DLD1 (cell line): ENCODE data around the gene TSHZ2.

ENCODE experiments used
- in situ Hi-C: cut with HindIII; loops from 2 replicates; pipeline ENCODE4 v1.10.0; 2017; ENCODE audit warnings: low sequenced_read_pairs

TSHZ2 gene

DNA sequence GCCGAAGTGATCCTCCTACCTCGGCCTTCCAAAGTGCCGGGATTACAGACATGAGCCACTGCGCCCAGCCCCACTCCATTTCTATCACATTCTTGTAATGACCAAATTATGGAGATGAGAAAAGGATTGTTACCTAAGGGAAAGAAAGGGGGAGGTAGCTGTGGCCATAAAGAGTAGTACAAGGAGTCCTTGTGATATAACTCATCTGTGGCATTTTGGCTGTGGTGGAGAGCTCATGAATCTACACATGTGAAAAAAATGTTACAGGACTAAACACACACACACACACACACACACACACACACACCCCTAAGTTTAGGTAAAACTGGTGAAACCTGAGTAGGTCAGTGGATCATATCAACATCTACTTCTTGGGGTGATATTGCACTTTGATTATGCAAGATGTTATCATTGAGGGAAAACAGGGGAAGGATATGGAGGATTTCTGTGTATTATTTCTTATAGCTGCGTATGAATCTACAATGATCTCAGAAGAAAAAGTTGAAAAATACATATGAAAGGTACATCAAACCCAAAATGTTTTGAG, 251.5 kb downstream of the TSHZ2 start:
- in situ Hi-C loops: no loop called here

DNA sequence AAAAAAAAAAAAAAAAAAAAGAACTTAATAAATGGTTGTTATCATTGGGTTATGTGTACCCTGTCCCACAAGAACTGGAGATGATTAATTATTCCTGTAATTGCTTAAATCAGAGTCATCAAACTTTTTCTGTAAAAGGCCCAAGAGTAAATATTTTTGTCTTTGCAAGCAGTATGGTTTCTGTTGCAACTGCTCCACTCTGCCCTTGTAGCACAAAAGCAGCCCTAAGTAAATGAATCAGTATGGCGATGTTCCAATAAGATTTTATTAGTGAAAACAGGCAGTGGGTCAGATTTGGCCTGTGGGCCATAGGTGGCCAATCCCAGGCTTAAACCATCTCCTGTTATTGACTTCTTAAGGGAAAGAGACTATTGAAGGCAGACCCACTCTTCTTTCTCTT, 252.7 kb downstream of the TSHZ2 start:
- in situ Hi-C loops: no loop called here

DNA sequence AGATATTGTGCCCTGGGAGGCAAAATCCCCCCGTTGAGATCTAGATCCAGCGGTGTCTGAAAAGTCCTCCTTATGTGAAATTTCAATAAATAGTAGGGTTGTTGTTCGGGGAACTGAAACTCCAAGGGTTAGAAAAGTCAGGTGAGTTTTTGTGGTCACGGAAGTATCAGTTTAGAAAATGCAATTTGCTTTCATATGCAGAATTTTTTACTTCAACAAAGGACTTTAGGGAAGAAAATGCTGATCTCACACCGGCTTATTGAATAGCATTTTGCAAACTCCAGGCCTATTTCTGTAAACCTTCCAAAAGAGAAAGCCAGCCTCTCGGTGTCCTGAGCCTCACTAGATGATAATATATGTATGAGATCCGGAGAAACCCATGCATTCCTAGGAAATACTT, 254.7 kb downstream of the TSHZ2 start:
- in situ Hi-C loops: no loop called here

DNA sequence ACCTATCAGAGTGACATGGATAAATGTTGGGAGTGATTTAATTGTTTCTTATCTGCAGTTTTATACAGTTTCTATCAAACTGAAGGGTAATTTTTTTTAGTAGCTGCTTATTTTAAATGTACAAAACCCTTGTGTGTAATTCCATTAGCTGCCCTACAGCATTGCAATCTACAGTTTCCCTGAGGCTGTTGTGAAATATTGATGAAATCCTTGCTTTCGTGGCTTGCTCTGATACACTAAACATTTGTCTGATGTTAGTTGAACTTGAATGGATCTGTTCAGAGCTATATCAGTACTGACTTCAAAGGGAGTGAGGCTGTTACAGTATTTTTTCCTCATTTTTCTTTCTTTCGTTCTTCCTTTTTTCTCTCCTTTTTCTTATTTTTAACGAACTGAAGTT, 255.4 kb downstream of the TSHZ2 start:
- in situ Hi-C loops: no loop called here

DNA sequence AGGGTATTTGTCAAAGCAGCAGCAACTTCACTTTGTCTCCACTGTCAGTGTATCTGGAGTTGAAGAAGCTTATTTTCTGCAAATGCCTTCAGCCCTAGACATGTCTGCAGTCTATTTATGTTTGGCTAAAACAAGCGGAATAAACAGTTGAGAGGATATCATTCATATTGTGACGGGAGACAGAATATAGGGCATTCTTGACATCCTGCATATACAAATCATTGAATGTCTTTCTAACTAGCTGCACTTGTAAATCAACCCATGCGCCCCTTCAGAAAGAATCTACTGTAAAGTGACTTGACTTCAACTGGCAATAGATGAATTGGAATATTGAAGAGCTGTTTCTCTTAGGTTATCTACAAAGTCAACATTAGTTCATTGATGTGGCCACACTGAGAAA, 258.9 kb downstream of the TSHZ2 start:
- in situ Hi-C loops: no loop called here

DNA sequence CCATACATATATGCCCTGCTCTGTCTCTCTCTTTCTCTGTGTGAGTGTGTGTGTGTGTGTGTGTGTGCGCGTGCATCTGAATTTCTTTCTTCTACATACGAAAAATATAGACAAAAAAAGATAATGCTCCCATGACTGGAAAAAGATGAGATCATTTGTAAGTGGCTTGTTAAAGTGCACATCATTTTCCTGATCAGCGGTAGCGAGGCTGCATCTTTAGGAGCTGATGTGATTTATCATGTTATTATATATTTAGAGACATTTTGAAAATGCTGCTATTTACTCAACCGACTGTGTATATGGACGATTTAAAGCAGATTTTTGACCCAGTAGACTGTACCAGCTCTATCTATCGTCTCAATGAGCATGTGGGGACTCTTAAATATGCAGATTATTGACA, 265.3 kb downstream of the TSHZ2 start:
- in situ Hi-C loops: no loop called here

DNA sequence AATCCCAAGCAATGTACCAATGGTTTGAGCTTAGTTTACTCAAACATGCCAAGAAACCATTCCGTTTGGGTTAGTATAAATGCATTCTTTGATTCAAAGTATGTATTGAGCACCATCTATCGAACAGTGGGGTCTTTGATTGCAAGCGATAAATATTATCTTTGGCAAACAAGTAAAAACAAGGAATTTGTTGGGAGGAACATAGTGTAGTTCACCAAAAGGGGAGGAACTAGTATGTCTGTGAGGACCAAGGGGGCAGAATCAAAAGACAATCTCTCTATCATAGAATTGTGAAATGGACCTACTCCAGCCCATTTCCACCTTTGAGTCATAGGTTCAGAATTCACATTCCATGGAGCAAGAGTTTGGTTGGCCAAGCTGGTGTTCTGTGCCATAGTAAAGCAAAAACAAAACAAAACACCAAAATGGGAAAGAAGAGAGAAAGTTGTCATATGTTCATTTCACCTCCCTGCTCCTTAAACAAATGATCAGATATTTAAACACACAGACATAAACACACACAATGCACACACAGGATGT, 266.0 kb downstream of the TSHZ2 start:
- in situ Hi-C loops: no loop called here

DNA sequence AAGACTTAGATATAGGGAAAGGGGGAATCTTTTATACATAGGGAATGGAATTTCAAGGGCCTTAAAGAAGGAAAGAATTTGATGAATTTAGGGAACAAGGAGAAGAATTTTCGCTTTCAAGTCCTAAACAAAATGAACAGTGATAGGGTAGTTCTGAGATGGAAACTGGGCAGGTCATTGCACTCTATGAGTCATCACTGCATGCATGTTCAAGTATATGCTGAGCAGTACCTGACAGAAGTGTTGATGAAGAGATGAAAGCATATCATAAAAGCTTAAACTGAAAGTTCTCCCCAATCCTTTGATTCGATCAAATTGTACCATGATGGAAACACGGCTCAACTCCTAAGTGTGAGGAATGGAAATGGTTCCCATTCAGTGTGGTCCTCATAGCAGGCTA, 271.0 kb downstream of the TSHZ2 start:
- in situ Hi-C loops: no loop called here

DNA sequence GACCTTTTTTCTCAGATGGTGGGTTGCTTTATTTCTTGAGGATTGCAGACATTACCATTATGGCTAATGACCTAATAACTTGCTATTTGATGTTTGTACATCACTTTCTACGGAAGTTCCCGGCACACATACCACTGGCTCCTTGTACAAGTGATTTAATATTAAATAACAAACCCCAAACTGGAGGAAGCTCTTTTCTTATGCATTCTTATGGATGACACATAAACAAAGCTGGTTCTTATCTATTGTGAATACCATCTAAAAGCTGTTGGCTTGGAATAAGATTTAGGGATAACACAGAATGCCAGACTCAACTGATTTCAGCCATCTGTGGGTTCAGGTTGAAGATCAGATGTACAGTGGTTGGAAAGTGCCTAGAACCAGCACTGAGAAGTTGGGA, 272.6 kb downstream of the TSHZ2 start:
- in situ Hi-C loops: no loop called here

DNA sequence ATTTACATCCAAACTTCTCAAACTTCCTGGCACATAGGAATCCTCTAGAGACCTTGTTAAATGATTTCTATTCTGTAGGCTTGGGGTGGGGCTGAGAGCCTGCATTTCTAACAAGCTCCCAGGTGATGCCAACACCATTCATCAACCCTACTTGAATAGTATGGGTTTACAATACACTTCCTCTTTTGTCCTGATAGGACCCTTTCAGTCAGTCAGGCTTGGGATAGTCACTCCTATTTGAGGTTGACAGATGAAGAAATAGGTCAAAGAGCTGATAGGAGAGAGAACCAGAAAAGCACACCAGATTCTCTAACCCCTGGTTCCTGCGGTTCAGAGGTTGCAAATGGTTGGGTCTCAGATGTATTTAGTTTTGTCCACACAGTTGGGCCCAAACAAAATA, 273.4 kb downstream of the TSHZ2 start:
- in situ Hi-C loops: no loop called here

DNA sequence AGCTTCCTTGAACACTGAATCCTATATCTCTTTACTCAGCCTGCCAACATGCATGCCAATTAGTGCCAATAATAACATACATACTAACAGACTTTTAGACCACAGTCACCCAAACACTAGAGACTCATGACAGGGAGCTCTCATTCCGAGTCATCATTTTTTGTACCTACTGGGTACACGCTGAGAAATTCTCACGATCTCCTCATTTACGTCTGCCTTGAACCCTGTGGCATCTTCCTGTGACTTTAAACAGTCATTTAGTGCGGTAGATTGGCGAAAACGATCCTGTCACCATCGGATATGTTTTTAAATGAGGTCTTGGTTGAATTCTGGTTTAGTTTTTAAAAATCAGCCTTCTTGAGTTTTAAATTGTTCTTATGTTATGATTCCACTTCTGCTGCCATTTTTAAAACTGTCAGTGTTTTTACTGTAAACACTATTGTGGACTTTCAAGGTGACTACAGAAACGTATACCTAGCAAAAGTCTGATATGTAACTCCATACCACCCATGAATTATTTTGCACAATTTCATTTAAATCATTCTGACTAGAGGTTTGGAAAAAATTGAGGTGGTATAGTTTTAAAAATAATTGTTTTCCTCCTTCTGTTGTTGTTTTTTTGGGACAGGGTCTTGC, 275.4 kb downstream of the TSHZ2 start:
- in situ Hi-C loops: no loop called here

DNA sequence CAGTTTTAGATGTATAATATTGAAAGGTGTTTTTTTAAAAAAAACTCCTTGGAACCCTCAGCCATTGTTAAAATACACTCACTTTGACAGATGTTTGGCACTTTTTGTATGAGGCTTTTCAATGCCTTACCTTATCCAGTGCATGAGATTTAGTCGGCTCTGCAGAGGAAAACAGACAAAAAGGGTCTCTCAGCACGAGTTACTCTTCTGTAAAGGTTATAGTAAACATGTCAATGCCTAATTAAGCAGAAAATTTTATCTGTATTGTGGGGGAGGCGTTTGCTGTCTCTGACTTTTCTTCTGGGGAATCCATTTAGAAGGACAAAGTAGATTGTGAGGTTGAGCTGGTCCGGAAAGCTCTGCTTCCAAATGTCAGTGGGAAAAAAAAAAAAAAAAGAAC, 278.3 kb downstream of the TSHZ2 start:
- in situ Hi-C loops: no loop called here

DNA sequence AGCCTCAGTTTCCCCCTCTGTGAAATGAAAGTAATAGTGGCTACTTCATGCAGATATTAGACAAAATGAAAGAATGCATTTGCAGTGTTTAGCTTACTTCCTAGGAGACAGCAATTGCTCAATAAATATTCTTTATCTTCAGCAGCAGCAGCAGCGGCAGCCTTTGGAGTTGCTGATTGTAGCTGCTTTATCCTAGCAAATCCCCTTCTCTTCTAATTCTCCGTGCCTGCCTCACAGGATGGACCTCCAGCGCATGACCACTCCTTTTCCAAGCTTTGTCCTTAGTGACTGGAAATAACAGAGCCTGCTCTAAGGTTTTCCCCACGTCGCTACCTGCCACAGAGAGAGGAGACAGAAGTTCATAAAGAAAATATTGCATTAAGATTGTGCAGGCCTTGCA, 279.8 kb downstream of the TSHZ2 start:
- in situ Hi-C loops: no loop called here

DNA sequence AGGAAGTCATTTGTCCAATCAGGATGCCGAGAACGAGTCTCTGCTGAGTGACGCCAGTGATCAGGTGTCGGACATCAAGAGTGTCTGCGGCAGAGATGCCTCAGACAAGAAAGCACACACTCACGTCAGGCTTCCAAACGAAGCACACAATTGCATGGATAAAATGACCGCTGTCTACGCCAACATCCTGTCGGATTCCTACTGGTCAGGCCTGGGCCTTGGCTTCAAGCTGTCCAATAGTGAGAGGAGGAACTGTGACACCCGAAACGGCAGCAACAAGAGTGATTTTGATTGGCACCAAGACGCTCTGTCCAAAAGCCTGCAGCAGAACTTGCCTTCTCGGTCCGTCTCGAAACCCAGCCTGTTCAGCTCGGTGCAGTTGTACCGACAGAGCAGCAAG, 281.5 kb downstream of the TSHZ2 start:
- in situ Hi-C loops: no loop called here

DNA sequence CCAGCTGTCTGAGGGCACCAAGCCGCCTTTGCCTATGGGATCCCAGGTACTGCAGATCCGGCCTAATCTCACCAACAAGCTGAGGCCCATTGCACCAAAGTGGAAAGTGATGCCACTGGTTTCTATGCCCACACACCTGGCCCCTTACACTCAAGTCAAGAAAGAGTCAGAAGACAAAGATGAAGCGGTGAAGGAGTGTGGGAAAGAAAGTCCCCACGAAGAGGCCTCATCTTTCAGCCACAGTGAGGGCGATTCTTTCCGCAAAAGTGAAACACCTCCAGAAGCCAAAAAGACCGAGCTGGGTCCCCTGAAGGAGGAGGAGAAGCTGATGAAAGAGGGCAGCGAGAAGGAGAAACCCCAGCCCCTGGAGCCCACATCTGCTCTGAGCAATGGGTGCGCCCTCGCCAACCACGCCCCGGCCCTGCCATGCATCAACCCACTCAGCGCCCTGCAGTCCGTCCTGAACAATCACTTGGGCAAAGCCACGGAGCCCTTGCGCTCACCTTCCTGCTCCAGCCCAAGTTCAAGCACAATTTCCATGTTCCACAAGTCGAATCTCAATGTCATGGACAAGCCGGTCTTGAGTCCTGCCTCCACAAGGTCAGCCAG, 283.0 kb downstream of the TSHZ2 start:
- in situ Hi-C loops: no loop called here

DNA sequence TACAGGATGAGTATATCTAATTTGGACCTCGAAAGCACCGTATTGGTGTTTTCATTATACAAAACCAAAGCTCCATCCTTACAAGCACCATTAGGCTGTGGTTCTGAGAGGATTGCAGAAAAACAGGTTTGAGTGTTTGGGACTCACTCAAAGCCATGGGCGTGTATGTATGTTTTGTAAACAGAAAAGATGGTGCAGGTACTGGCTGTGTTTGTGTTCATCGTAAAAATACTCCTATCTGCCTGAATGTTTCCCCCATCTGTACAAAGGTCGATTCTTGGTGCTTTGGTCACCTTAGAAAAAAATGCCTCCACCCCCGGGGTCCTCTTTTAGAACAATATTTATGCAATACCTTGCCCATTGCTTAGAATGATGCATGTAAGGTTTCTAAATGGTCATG, 286.6 kb downstream of the TSHZ2 start:
- in situ Hi-C loops: no loop called here

DNA sequence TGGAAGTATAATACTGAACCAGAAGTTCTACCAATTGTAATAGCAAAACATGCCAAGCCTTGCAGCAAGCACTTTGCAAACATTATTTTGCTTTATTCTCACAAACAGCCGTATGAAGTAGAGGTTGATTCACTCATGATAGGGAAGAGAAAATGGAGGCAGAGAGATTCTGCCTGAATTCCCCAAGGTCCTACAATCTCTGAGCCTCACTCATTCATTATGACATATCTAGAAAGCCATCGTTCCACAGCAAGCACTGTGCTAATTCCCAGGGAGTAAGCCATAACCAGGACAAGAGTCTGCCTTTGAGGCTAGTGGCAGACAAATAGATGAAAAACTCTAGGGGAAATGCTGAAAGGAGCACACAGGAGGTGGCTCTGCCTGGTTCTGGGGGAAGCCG, 288.0 kb downstream of the TSHZ2 start:
- in situ Hi-C loops: no loop called here

DNA sequence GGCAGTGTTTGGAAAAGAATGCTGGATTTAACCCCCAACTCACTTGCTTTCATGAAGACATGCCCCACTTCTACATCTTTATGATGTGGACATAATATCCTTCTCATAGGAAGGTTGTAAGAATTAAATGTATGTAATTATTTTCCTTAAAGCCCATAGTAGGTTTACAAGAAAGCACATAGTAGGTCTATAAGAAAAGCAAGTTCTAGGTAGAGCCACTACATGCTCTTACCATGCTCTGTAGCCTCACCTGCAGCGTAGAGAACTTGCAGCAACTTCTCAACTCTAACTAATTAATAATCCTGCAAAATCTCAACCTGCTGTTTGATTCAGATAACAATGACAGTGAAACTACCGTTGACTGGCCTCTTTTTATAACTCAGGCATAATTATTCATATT, 288.4 kb downstream of the TSHZ2 start:
- in situ Hi-C loops: no loop called here

DNA sequence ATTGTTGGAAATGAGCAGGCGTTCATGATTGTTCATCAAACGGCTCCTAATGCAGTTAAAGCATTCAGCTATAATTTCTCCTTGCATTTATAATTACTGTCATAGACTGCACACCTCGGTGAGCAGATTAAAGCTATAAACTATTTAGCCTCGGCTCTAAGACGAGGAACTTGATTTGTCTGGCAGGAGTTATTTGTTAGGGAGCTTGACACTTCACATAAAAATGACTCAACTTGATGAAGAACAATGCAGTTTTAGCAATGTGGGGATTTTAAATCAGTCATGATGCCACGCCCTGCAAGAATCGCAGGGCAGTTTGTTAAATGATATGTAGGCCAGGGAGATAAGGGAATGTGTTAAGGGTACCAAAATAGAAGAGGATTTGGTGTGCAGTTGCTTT, 290.2 kb downstream of the TSHZ2 start:
- in situ Hi-C loops: no loop called here

DNA sequence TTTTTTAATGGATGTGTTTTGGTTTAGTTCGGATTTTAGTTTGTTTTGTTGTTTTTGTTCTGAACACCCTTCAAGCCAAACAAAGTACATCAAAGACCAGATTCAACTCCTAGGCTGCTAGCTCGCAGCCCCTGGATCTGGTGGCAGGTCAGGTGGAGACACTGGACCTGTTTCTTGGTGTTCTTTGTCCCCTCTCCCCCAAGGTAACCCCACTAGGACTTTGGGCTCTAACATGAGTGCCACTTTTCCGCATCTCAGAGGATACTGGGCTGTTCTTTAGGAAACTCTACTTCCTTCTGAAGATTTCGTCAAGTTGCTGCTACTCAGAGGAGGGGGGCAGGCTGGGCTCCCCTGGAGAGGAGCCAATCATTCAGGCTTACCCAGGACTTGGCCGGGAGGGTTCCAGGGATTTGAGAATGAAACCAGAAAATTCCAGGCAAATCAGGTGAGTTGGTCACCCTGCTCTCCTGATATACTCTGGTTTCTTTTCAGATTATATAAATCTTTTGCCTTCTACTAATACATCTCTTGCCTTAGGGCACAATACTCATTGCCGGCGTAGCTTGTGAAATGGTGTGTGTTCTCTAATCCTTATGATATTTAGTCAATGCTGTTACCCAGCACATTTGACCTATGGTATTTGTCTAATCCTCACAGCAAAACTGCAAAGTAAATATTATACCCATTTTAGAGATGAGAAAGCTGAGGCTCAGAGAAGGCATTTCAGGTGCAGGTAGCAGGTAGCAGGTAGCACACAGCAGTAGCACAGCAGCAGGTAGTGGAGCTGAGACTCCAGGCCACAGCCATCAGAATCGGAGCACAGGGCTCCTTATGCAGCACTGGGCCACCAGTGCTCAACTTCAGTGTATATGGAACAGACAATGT, 291.6 kb downstream of the TSHZ2 start:
- in situ Hi-C loops: no loop called here

DNA sequence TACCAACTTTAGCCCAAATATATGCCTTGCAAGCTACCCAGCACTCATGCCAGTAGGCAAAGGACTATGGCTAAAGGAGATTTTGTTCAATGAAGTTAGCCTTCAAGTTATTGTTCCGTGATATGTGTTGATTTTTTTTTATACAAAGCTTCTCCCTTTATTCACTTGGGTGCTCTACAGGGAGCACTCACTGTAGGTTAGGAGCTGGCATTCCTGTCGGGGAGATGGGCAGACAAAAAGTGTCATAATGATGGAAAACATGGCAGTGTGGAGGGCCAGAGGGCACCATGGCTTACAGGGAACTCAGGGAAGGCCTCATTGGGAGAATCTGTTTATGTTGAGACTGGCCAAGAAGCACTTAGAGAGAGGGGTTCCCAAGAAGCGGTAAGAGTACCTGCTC, 292.4 kb downstream of the TSHZ2 start:
- in situ Hi-C loops: no loop called here
